ENCODE data around the gene SMIM20.

The SMIM20 gene

GRCh38 chr4:25884031-25884782 lies 29.8 kb upstream of the SMIM20 start:
- H3K4me2 ChIP-seq (ENCODE audit: insufficient read depth, low read length, poor library complexity, severe bottlenecking) = no peak overlapping the region
- no CpG with 5 or more reads among the region's 5 CpGs for WGBS, 2 donors (ENCODE audit: extremely low coverage in 2 of 2, insufficient read length in 2 of 2, insufficient replicate concordance in 1 of 2)
- no peak overlapping the region for H4K8ac ChIP-seq (ENCODE audit: low read depth, low read length)
- H2BK15ac ChIP-seq (ENCODE audit: low read length) = no peak overlapping the region
- no peak overlapping the region for H2BK120ac ChIP-seq (ENCODE audit: low read depth, low read length)
- H2BK12ac ChIP-seq (ENCODE audit: low read length) = no peak overlapping the region
- peaks cover 4 to 6% of the 10 kb centered on the region in 2 donors for H3K4me1 ChIP-seq (ENCODE audit: control insufficient read depth in 2 of 2, insufficient read depth in 1 of 2, low read depth in 1 of 2, low read length in 2 of 2)
- no peaks in the 10 kb centered on the region for H3K79me1 ChIP-seq (ENCODE audit: low read depth, low read length)
- H3K9me3 ChIP-seq (replicated peaks in 1 of 2; ENCODE audit: control insufficient read depth in 2 of 2, insufficient read depth in 1 of 2, low read depth in 1 of 2, low read length in 2 of 2) = no peaks in the 10 kb centered on the region
- no peak overlapping the region for H3K9ac ChIP-seq (ENCODE audit: low read depth, low read length, poor library complexity)
- no peak overlapping the region for H3K27ac ChIP-seq (replicated peaks; ENCODE audit: low read length)
- H3K36me3 ChIP-seq (replicated peaks in 1 of 2; ENCODE audit: control insufficient read depth in 2 of 2, insufficient read depth in 2 of 2, low read length in 2 of 2) = no peaks in the 10 kb centered on the region
- no peak overlapping the region for H4K91ac ChIP-seq (ENCODE audit: low read depth, low read length, poor library complexity)
- no peak overlapping the region for H2AK5ac ChIP-seq (ENCODE audit: low read depth, low read length)
- H3K18ac ChIP-seq (ENCODE audit: low read length) = no peak overlapping the region
- no peak overlapping the region for H2BK5ac ChIP-seq (ENCODE audit: low read length)
- H3K14ac ChIP-seq (ENCODE audit: low read length) = no peak overlapping the region
- no peaks in the 10 kb centered on the region for H3K27me3 ChIP-seq (ENCODE audit: control insufficient read depth in 3 of 3, insufficient read depth in 3 of 3, low read depth in 1 of 3, low read length in 3 of 3)
- DNase-seq (ENCODE audit: low spot score) = no peak
- H3K4ac ChIP-seq (ENCODE audit: low read length) = no peak overlapping the region
- H3K23ac ChIP-seq (ENCODE audit: low read depth, low read length, poor library complexity) = no peak overlapping the region
- no peak overlapping the region for H3K4me3 ChIP-seq (ENCODE audit: low read length in 2 of 2)
- H2AFZ ChIP-seq (ENCODE audit: low read length) = peak overlapping the region; percentile 27

GRCh38 chr4:25888781-25889180 lies 25.2 kb upstream of the SMIM20 start:
- Histone ChIP-seq H3K4me3 (ENCODE audit: low read length in 2 of 2) (no peak overlapping the region), H2BK120ac (ENCODE audit: low read depth, low read length) (no peak overlapping the region), H2BK15ac (ENCODE audit: low read length) (no peak overlapping the region), H2AFZ (ENCODE audit: low read length) (no peak overlapping the region), H2BK5ac (ENCODE audit: low read length) (no peak overlapping the region), H4K8ac (ENCODE audit: low read depth, low read length) (no peak overlapping the region), H3K27ac (replicated peaks; ENCODE audit: low read length) (no peak overlapping the region), H3K4ac (ENCODE audit: low read length) (no peak overlapping the region), H3K36me3 (replicated peaks in 1 of 2; ENCODE audit: control insufficient read depth in 2 of 2, insufficient read depth in 2 of 2, low read length in 2 of 2) (no peaks in the 10 kb centered on the region), H2AK5ac (ENCODE audit: low read depth, low read length) (no peak overlapping the region), H2BK12ac (ENCODE audit: low read length) (no peak overlapping the region), H3K27me3 (ENCODE audit: control insufficient read depth in 3 of 3, insufficient read depth in 3 of 3, low read depth in 1 of 3, low read length in 3 of 3) (no peaks in the 10 kb centered on the region), H4K91ac (ENCODE audit: low read depth, low read length, poor library complexity) (no peak overlapping the region), H3K23ac (ENCODE audit: low read depth, low read length, poor library complexity) (no peak overlapping the region), H3K4me1 (ENCODE audit: control insufficient read depth in 2 of 2, insufficient read depth in 1 of 2, low read depth in 1 of 2, low read length in 2 of 2) (peaks cover 18 to 20% of the 10 kb centered on the region in 2 donors), H3K18ac (ENCODE audit: low read length) (no peak overlapping the region), H3K9ac (ENCODE audit: low read depth, low read length, poor library complexity) (no peak overlapping the region), H3K14ac (ENCODE audit: low read length) (no peak overlapping the region), H3K4me2 (ENCODE audit: insufficient read depth, low read length, poor library complexity, severe bottlenecking) (no peak overlapping the region), H3K9me3 (replicated peaks in 1 of 2; ENCODE audit: control insufficient read depth in 2 of 2, insufficient read depth in 1 of 2, low read depth in 1 of 2, low read length in 2 of 2) (no peaks in the 10 kb centered on the region), H3K79me1 (ENCODE audit: low read depth, low read length) (no peaks in the 10 kb centered on the region)
- no peak for DNase-seq (ENCODE audit: low spot score)

GRCh38 chr4:25889589-25890503 lies 24.2 kb upstream of the SMIM20 start:
- no peak overlapping the region for H3K14ac ChIP-seq (ENCODE audit: low read length)
- no peak overlapping the region for H4K91ac ChIP-seq (ENCODE audit: low read depth, low read length, poor library complexity)
- H3K27me3 ChIP-seq (ENCODE audit: control insufficient read depth in 3 of 3, insufficient read depth in 3 of 3, low read depth in 1 of 3, low read length in 3 of 3) = no peaks in the 10 kb centered on the region
- no peak overlapping the region for H3K23ac ChIP-seq (ENCODE audit: low read depth, low read length, poor library complexity)
- H2BK120ac ChIP-seq (ENCODE audit: low read depth, low read length) = no peak overlapping the region
- no peaks in the 10 kb centered on the region for H3K79me1 ChIP-seq (ENCODE audit: low read depth, low read length)
- H3K18ac ChIP-seq (ENCODE audit: low read length) = peak overlapping the region; percentile 58
- no peaks in the 10 kb centered on the region for H3K36me3 ChIP-seq (replicated peaks in 1 of 2; ENCODE audit: control insufficient read depth in 2 of 2, insufficient read depth in 2 of 2, low read length in 2 of 2)
- no peak overlapping the region for H2BK15ac ChIP-seq (ENCODE audit: low read length)
- H3K27ac ChIP-seq (replicated peaks; ENCODE audit: low read length) = peak overlapping the region; percentile 80
- no peak for DNase-seq (ENCODE audit: low spot score)
- H2AK5ac ChIP-seq (ENCODE audit: low read depth, low read length) = no peak overlapping the region
- no CpG with 5 or more reads among the region's 14 CpGs for WGBS, 2 donors (ENCODE audit: extremely low coverage in 2 of 2, insufficient read length in 2 of 2, insufficient replicate concordance in 1 of 2)
- peaks cover 15 to 16% of the 10 kb centered on the region in 2 donors for H3K4me1 ChIP-seq (ENCODE audit: control insufficient read depth in 2 of 2, insufficient read depth in 1 of 2, low read depth in 1 of 2, low read length in 2 of 2)
- H2BK12ac ChIP-seq (ENCODE audit: low read length) = no peak overlapping the region
- H3K4ac ChIP-seq (ENCODE audit: low read length) = no peak overlapping the region
- peak overlapping the region; percentile 80 for H2AFZ ChIP-seq (ENCODE audit: low read length)
- no peak overlapping the region for H3K9ac ChIP-seq (ENCODE audit: low read depth, low read length, poor library complexity)
- H3K4me2 ChIP-seq (ENCODE audit: insufficient read depth, low read length, poor library complexity, severe bottlenecking) = no peak overlapping the region
- H2BK5ac ChIP-seq (ENCODE audit: low read length) = no peak overlapping the region
- no peaks in the 10 kb centered on the region for H3K9me3 ChIP-seq (replicated peaks in 1 of 2; ENCODE audit: control insufficient read depth in 2 of 2, insufficient read depth in 1 of 2, low read depth in 1 of 2, low read length in 2 of 2)
- no peak overlapping the region for H4K8ac ChIP-seq (ENCODE audit: low read depth, low read length)
- H3K4me3 ChIP-seq (ENCODE audit: low read length in 2 of 2) = no peak overlapping the region
